Measurements from ENCODE around the gene ARHGAP42. TPM values are rescaled to one million over a fixed set of nuclear protein-coding genes. Genes with fewer than 3 reads are reported as not detected.

ARHGAP42 gene
- total RNA-seq, 1 donor from 2014 or later, result 21.6 TPM

GRCh38 chr11:100753571-100753970, 66.5 kb downstream of the ARHGAP42 start:
- no peaks in the 10 kb centered on the region for H3K27me3 Mint-ChIP-seq (ENCODE audit: low read depth)
- H3K4me3 Mint-ChIP-seq, result no peak overlapping the region
- no peak for TF ChIP-seq CTCF (conservative IDR thresholded peaks at IDR 0.05)
- DNase-seq (ENCODE audit: low read depth, low spot score), result no peak
- peak overlapping the region; percentile 7 for H3K27ac Mint-ChIP-seq (ENCODE audit: unreplicated experiment)
- H3K36me3 Mint-ChIP-seq (ENCODE audit: low read depth), result peaks cover 9% of the 10 kb centered on the region
- peaks cover 29% of the 10 kb centered on the region for H3K4me1 Mint-ChIP-seq
- peaks cover 6% of the 10 kb centered on the region for H3K9me3 Mint-ChIP-seq

GRCh38 chr11:100756559-100756958, 69.5 kb downstream of the ARHGAP42 start:
- no peak overlapping the region for H3K27ac Mint-ChIP-seq (ENCODE audit: unreplicated experiment)
- TF ChIP-seq CTCF (conservative IDR thresholded peaks at IDR 0.05), result no peak
- no peak overlapping the region for H3K4me3 Mint-ChIP-seq
- H3K9me3 Mint-ChIP-seq, result no peaks in the 10 kb centered on the region
- DNase-seq (ENCODE audit: low read depth, low spot score), result no peak
- peaks cover 49% of the 10 kb centered on the region for H3K4me1 Mint-ChIP-seq
- H3K36me3 Mint-ChIP-seq (ENCODE audit: low read depth), result no peaks in the 10 kb centered on the region
- no peaks in the 10 kb centered on the region for H3K27me3 Mint-ChIP-seq (ENCODE audit: low read depth)

GRCh38 chr11:100757646-100758045, 70.6 kb downstream of the ARHGAP42 start:
- no peaks in the 10 kb centered on the region for H3K36me3 Mint-ChIP-seq (ENCODE audit: low read depth)
- TF ChIP-seq CTCF (conservative IDR thresholded peaks at IDR 0.05), result no peak
- peaks cover 48% of the 10 kb centered on the region for H3K4me1 Mint-ChIP-seq
- no peaks in the 10 kb centered on the region for H3K27me3 Mint-ChIP-seq (ENCODE audit: low read depth)
- H3K4me3 Mint-ChIP-seq, result no peak overlapping the region
- no peaks in the 10 kb centered on the region for H3K9me3 Mint-ChIP-seq
- no peak overlapping the region for H3K27ac Mint-ChIP-seq (ENCODE audit: unreplicated experiment)
- DNase-seq (ENCODE audit: low read depth, low spot score), result no peak

- Mint-ChIP-seq H3K9me3 (no peaks in the 10 kb centered on the region), H3K4me1 (peaks cover 34% of the 10 kb centered on the region), H3K36me3 (ENCODE audit: low read depth) (no peaks in the 10 kb centered on the region), H3K4me3 (no peak overlapping the region), H3K27ac (ENCODE audit: unreplicated experiment) (peak overlapping the region; percentile 19), H3K27me3 (ENCODE audit: low read depth) (no peaks in the 10 kb centered on the region)
- no peak for DNase-seq (ENCODE audit: low read depth, low spot score)
- no peak for TF ChIP-seq CTCF (conservative IDR thresholded peaks at IDR 0.05)
These were observed 72.0 kb downstream of the ARHGAP42 start for GRCh38 chr11:100759106-100759505.

GRCh38 chr11:100759856-100760255, 72.8 kb downstream of the ARHGAP42 start:
- H3K4me3 Mint-ChIP-seq, result no peak overlapping the region
- peaks cover 37% of the 10 kb centered on the region for H3K4me1 Mint-ChIP-seq
- H3K27me3 Mint-ChIP-seq (ENCODE audit: low read depth), result no peaks in the 10 kb centered on the region
- no peaks in the 10 kb centered on the region for H3K36me3 Mint-ChIP-seq (ENCODE audit: low read depth)
- H3K9me3 Mint-ChIP-seq, result no peaks in the 10 kb centered on the region
- no peak for DNase-seq (ENCODE audit: low read depth, low spot score)
- no peak overlapping the region for H3K27ac Mint-ChIP-seq (ENCODE audit: unreplicated experiment)
- no peak for TF ChIP-seq CTCF (conservative IDR thresholded peaks at IDR 0.05)

- H3K27me3 Mint-ChIP-seq (ENCODE audit: low read depth), result no peaks in the 10 kb centered on the region
- no peaks in the 10 kb centered on the region for H3K9me3 Mint-ChIP-seq
- no peak for TF ChIP-seq CTCF (conservative IDR thresholded peaks at IDR 0.05)
- no peak overlapping the region for H3K4me3 Mint-ChIP-seq
- H3K27ac Mint-ChIP-seq (ENCODE audit: unreplicated experiment), result peak overlapping the region; percentile 9
- peaks cover 36% of the 10 kb centered on the region for H3K4me1 Mint-ChIP-seq
- no peaks in the 10 kb centered on the region for H3K36me3 Mint-ChIP-seq (ENCODE audit: low read depth)
- no peak for DNase-seq (ENCODE audit: low read depth, low spot score)
These were observed 73.7 kb downstream of the ARHGAP42 start for GRCh38 chr11:100760744-100761143.
